Caki2 (cell line): ENCODE measurements around the gene ABCC2. TPM values are rescaled to one million over a fixed set of nuclear protein-coding genes. Genes with fewer than 3 reads are reported as not detected.
"Not testable (repeated sequence)": the region's sequence is repeated elsewhere in the genome, so short reads cannot be mapped to it uniquely, and the experiment has no call there.

Source experiments
- DNase-seq: peaks from one replicate; pipeline ENCODE4 v3.0.0-alpha.2; 2015; ENCODE audit warnings: low read depth
- in situ Hi-C: cut with HindIII; loops from 2 replicates; pipeline ENCODE4 v1.10.0; 2016; ENCODE audit warnings: low sequenced_read_pairs, low pct_unique_long_range_greater_than_20kb, mixed read lengths
- total RNA-seq: library from RNA; depleted of rRNA; stranded (reverse); fragments of >200 nt; shearing (Covaris generic); gene quantifications from 2 replicates; pipeline ENCODE4 v1.2.3, GENCODE V29; 2014; ENCODE audit warnings: low replicate concordance; rRNA removed

The ABCC2 gene
- total RNA-seq, 1 experiment from 2014 or later = 68.4 TPM

DNA sequence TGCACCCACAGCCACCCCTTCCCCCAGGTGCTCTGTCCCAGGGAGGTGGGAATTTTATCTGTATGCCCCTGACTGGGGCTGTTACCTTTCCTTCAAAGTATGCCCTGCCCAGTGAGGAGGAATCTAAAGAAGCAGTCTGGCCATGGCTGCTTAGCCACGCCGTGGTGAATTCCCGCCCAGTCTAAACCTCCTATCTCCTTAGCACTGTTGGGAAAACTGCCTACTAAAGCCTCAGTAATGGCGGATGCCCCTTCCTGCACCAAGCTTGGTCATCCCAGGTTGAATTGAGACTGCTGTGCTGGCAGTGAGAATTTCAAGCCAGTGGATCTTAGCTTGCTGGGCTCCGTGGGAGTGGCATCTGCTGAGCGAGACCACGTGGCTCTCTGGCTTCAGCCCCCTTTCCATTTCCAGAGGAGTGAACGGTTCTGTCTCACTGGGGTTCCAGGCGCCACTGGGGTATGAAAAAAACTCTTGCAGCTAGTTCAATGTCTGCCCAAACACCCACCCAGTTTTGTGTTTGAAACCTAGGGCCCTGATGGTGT lies 87.2 kb downstream of the ABCC2 start:
- DNase-seq = no peak
- in situ Hi-C loops = no loop called here

- in situ Hi-C loops = no loop called here
- no peak for DNase-seq
Observed at GRCh38 chr10:99870123-99870730, 87.8 kb downstream of the ABCC2 start.

DNA sequence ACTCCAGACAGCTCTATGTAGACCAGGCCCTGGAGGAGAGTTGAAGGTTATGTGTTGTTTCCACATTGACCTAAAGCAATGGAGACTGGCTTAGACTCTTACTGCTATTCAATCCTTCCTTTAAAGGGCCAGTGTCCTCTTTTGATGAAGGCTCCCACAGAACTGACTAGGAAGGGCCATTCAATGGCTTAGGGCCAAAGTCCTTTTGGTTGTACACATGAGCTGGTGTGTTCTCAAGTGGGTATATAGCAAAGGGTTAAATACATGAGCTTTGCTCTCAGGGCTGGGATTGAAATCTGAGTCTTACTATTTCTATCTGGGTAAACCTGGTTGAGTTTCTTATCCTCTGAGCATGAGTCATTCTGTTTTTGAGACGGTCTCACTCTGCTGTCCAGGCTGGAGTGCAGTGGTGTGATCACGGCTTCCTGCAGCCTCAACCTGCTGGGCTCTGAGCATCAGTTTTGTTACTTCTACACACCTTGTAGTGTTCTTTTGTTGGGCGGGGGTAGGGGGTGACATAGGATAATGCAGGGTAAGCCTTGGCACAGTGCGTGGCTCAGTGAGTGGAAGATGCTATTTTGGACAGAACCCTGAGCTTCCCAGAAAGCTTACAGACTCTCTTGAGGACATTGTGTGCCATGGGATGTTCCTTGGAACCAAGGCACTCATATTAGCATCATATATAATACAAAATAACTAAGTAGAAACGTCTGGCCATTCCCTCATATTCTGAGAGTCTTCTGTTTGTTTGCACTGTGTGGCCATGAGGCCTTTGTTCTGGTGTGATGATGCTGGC lies 90.1 kb downstream of the ABCC2 start:
- peak; percentile 19 for DNase-seq
- in situ Hi-C loops = no loop called here

DNA sequence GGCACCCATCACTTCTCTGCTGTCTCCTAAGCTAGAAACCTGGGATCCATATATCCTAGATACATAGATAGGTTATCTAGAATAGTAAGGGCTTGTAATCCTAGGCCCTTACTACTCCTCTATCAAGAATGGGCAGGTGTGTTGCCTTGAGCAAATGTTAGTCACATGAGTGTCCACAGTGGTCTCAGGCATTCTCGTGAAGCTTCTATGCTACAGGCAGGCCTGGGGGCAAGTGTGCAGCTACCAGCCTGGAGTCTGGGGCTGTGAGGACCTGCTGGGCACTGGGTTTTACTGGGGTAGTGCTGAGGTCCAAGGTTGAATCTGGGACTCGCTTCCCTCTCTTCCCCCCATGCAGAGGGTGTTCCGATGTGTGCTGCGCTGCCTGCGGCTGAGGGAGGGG lies 91.4 kb downstream of the ABCC2 start:
- no peak for DNase-seq
- in situ Hi-C loops = no loop called here

- no peak for DNase-seq
- in situ Hi-C loops = no loop called here
Observed at GRCh38 chr10:99874341-99875085, 92.1 kb downstream of the ABCC2 start.

- DNase-seq = no peak
- in situ Hi-C loops = no loop called here
Observed at GRCh38 chr10:99875473-99875872, 93.0 kb downstream of the ABCC2 start.

- no peak for DNase-seq
- in situ Hi-C loops = no loop called here
Observed at GRCh38 chr10:99880080-99880835, 97.8 kb downstream of the ABCC2 start.

GRCh38 chr10:99881371-99881770 lies 98.9 kb downstream of the ABCC2 start:
- in situ Hi-C loops = no loop called here

DNA sequence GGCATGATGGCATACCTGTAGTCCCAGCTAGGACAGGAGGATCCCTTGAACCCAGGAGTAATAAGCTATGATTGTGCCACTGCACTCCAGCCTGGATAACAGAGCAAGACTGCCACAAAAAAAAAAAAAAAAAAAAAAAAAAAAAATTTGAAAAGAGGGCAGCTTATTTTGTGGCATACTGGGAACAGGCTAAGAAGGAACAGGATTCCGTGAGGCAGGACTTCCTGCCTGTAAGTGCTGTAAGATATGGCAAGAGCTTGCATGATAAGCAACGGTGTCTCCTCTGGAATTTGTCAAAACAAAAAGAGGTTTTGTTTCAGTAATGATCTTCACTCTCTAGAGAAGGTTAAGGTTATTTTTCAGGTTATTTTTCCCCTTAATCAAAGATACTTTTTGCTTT lies 101.1 kb downstream of the ABCC2 start:
- DNase-seq = no peak

More at GRCh38 chr10:99881371-99881770, 98.9 kb downstream of the ABCC2 start:
- no peak for DNase-seq

DNA sequence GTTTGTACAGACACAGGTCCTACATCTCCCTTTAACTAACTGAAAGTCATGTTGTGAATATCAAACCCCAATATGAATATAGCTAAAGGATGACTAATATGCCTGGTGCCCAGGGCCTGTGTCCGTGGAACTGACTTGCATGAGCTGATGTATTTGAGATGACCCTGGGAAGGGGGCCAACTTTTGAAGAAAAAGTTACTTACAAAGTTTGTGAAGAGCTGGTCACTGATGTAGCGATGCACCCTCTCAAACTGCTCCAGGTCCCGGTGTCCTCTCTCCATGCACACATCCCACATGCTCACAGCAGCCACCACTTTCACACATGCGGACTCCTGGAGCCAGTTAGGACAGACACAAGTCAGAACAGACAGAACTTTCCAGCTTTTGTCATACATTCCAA lies 106.2 kb downstream of the ABCC2 start:
- DNase-seq = no peak
- in situ Hi-C loops = no loop called here

More for the DNA sequence above, 101.1 kb downstream of the ABCC2 start:
- in situ Hi-C loops = no loop called here

- in situ Hi-C loops = no loop called here
- DNase-seq = no peak
Observed at GRCh38 chr10:99894613-99895012, 112.2 kb downstream of the ABCC2 start.

GRCh38 chr10:99895066-99895465 lies 112.6 kb downstream of the ABCC2 start:
- DNase-seq, in situ Hi-C loops: not testable (repeated sequence)

GRCh38 chr10:99895867-99896266 lies 113.4 kb downstream of the ABCC2 start:
- DNase-seq = no peak
- in situ Hi-C loops = no loop called here

Other genes starting within 250 kb of the ABCC2 start
- gene NKX2-3, start 249.7 kb upstream of the ABCC2 start, total RNA-seq = 0.46 and 2.5 TPM in 2 replicates
- gene SLC25A28, start 162.2 kb upstream of the ABCC2 start, total RNA-seq = 21.4 and 26.6 TPM in 2 replicates
- 41.6 and 44.5 TPM in 2 replicates for gene ENTPD7, start 123.1 kb upstream of the ABCC2 start, total RNA-seq
- 25.3 and 27.8 TPM in 2 replicates for gene COX15, start 50.5 kb upstream of the ABCC2 start, total RNA-seq
- gene CUTC, start 50.4 kb upstream of the ABCC2 start, total RNA-seq = 13.4 and 21.3 TPM in 2 replicates
- gene DNMBP, start 227.3 kb downstream of the ABCC2 start, total RNA-seq = 6.0 and 6.2 TPM in 2 replicates